Caco-2 (cell line): ENCODE measurements around the gene MYO18A. TPM values are rescaled to one million over a fixed set of nuclear protein-coding genes. Genes with fewer than 3 reads are reported as not detected.
"Not testable (repeated sequence)": the region's sequence is repeated elsewhere in the genome, so short reads cannot be mapped to it uniquely, and the experiment has no call there.

Source experiments
- BruUV-seq: library from RNA; stranded (reverse); fragments of 400-500 nt; replicated peaks from 2 replicates; lab custom pipeline; 2021; lab: Mats Ljungman, UMichigan
- CTCF ChIA-PET: fragments of 300-600 bp; sonication (Branson Sonifier 250); formaldehyde crosslinking; loops from one replicate; lab custom pipeline; 2022; ENCODE audit warnings: antibody characterized with exemption; lab: Charles Lee
- POLR2A ChIA-PET: fragments of 300-600 bp; sonication (Branson Sonifier 250); formaldehyde crosslinking; loops from one replicate; lab custom pipeline; 2022; ENCODE audit warnings: antibody characterized with exemption; lab: Charles Lee
- DNase-seq, 2 experiments: peaks; one replicate each; pipeline versions ENCODE4 v3.0.0 to v3.0.0-alpha.2; 2020 to 2022
- H3K27me3 ChIP-seq: replicated peaks from 2 replicates; pipeline ENCODE4 v1.6.0; 2011; ENCODE audit warnings: low read length; ENCODE audit not compliant: control insufficient read depth, insufficient read depth
- H3K36me3 ChIP-seq: 2 replicates; pipeline ENCODE4 v1.5.1; 2011; ENCODE audit warnings: low read length; ENCODE audit not compliant: control insufficient read depth, insufficient read depth
- H3K4me1 ChIP-seq: fragments of 250-450 bp; sonication (Bioruptor Pico); 2 replicates; pipeline ENCODE4 v1.5.1; 2020; ENCODE audit warnings: mild to moderate bottlenecking
- H3K4me3 ChIP-seq: 2 replicates; pipeline ENCODE4 v1.5.1; 2011; ENCODE audit warnings: low read depth, mild to moderate bottlenecking, control low read depth, low read length
- H3K9me3 ChIP-seq: fragments of 250-450 bp; sonication (Bioruptor Pico); 2 replicates; pipeline ENCODE4 v1.5.1; 2020; ENCODE audit warnings: mild to moderate bottlenecking, moderate library complexity
- H3K27ac Mint-ChIP-seq: one replicate; pipeline ENCODE4 v1.8.0; 2022; ENCODE audit warnings: mixed read lengths; ENCODE audit not compliant: unreplicated experiment
- H3K27me3 Mint-ChIP-seq: one replicate; pipeline ENCODE4 v1.8.0; 2022; ENCODE audit warnings: mixed read lengths; ENCODE audit not compliant: insufficient read depth, unreplicated experiment
- H3K36me3 Mint-ChIP-seq: one replicate; pipeline ENCODE4 v1.8.0; 2022; ENCODE audit warnings: mild to moderate bottlenecking, mixed read lengths; ENCODE audit not compliant: insufficient read depth, unreplicated experiment
- H3K4me1 Mint-ChIP-seq: one replicate; pipeline ENCODE4 v1.8.0; 2022; ENCODE audit warnings: low read depth, mixed read lengths; ENCODE audit not compliant: unreplicated experiment
- H3K4me3 Mint-ChIP-seq: one replicate; pipeline ENCODE4 v1.8.0; 2022; ENCODE audit warnings: mild to moderate bottlenecking, moderate library complexity, mixed read lengths; ENCODE audit not compliant: unreplicated experiment
- H3K9me3 Mint-ChIP-seq: one replicate; pipeline ENCODE4 v1.8.0; 2022; ENCODE audit warnings: mixed read lengths; ENCODE audit not compliant: unreplicated experiment
- CTCF ChIP-seq, 2 experiments: fragments of 200-600 bp in 1 of 2; IDR thresholded peaks; 1 replicate in 1 of 2; 2 replicates in 1 of 2; pipeline versions ENCODE4 v1.5.1 to v1.8.0; 2011 to 2022; ENCODE audit warnings: antibody characterized with exemption in 1 of 2, control low read depth in 1 of 2, inconsistent platforms in 1 of 2, low read depth in 1 of 2, low read length in 1 of 2, mild to moderate bottlenecking in 1 of 2, moderate library complexity in 1 of 2; ENCODE audit not compliant: insufficient read depth in 1 of 2, severe bottlenecking in 1 of 2, unreplicated experiment in 1 of 2
- intact Hi-C: fragments of 100-400 bp; cut with micrococcal nuclease; formaldehyde crosslinking; loops from one replicate; pipeline ENCODE4 v1.10.0; 2022; ENCODE audit not compliant: unreplicated experiment
- total RNA-seq: library from RNA; stranded (reverse); gene quantifications from 2 replicates; pipeline ENCODE4 v1.2.3, GENCODE V29; 2022

The MYO18A gene
- total RNA-seq, 1 experiment from 2014 or later, result 47.1 TPM

- no peaks in the 10 kb centered on the region for H3K4me1 ChIP-seq
- DNase-seq, result no peak
- no peaks in the 10 kb centered on the region for H3K9me3 ChIP-seq
- intact Hi-C loops, result no loop called here
- Mint-ChIP-seq H3K4me3 (no peak overlapping the region), H3K27me3 (no peaks in the 10 kb centered on the region), H3K4me1 (no peaks in the 10 kb centered on the region), H3K27ac (no peak overlapping the region), H3K36me3 (no peaks in the 10 kb centered on the region), H3K9me3 (no peaks in the 10 kb centered on the region)
- H3K4me3 ChIP-seq, result no peak overlapping the region
- no peaks in the 10 kb centered on the region for H3K27me3 ChIP-seq
- TF ChIP-seq CTCF (IDR thresholded peaks at IDR 0.05; ENCODE audit: insufficient read depth in 1 of 2, low read depth in 1 of 2, low read length in 1 of 2, severe bottlenecking in 1 of 2, unreplicated experiment in 1 of 2), result no peak
- ChIA-PET CTCF (interaction anchor here (0.7 to 2.0 kb wide), 2 partner anchors 54 to 60 kb away, joined by 3 to 10 read pairs; no protein-coding TSS in a partner anchor), POLR2A (no interaction called here)
- H3K36me3 ChIP-seq, result no peaks in the 10 kb centered on the region
- BruUV-seq, result no TSS peak
These were observed 28.9 kb upstream of the MYO18A start for GRCh38 chr17:29209073-29209472.

DNA sequence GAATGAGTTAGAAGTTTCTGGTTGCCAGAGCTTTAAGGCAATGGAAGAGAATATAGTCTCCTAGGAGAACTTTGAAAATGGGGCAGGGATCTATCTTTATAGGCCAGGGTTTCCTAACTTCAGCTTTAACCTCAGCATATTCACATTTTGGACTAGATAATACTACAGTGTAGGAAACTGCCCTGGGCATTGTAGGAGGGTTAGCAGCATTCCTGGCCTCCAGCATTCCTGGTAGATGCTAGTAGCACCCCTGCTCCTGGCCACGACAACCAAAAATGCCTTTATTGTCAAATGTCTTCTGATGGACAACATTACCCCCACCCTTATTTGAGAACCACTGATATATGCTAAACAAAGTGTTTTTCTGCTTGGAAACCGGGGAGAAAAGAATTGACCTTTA is 27.8 kb upstream of the MYO18A start:
- H3K4me1 Mint-ChIP-seq, result no peaks in the 10 kb centered on the region
- CTCF ChIA-PET, result interaction anchor here (0.9 to 1.4 kb wide), 3 partner anchors 12 to 59 kb away, joined by 3 to 6 read pairs (median 4); no protein-coding TSS in a partner anchor
- H3K4me3 ChIP-seq, result no peak overlapping the region
- H3K36me3 Mint-ChIP-seq, result no peaks in the 10 kb centered on the region
- H3K27me3 Mint-ChIP-seq, result no peaks in the 10 kb centered on the region
- no peaks in the 10 kb centered on the region for H3K27me3 ChIP-seq
- no peaks in the 10 kb centered on the region for H3K36me3 ChIP-seq
- POLR2A ChIA-PET, result no interaction called here
- no peaks in the 10 kb centered on the region for H3K9me3 ChIP-seq
- H3K4me1 ChIP-seq, result no peaks in the 10 kb centered on the region
- no peaks in the 10 kb centered on the region for H3K9me3 Mint-ChIP-seq
- H3K4me3 Mint-ChIP-seq, result no peak overlapping the region
- TF ChIP-seq CTCF (IDR thresholded peaks at IDR 0.05; ENCODE audit: insufficient read depth in 1 of 2, low read depth in 1 of 2, low read length in 1 of 2, severe bottlenecking in 1 of 2, unreplicated experiment in 1 of 2), result no peak
- no peak overlapping the region for H3K27ac Mint-ChIP-seq
- no peak for DNase-seq
- intact Hi-C loops, result no loop called here
- BruUV-seq, result no TSS peak

DNA sequence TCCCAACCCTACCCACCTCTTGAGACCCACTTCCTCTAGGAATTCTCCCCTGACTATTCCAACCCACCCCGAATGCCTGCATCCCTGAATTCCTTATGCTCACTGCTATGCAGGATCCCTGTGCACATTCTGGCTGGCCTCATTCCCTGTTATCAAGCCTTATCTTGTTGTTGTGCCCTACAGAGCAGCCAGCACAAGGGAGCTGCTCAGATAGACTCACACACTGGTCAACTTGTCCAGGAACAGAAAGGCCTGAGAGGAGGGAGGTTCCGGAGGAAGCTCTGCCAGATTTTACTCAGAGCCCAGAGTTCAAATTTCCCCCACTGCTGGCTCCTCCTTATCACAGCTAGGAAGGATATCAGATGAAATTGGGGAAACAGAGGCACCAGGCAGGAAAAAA is 24.8 kb upstream of the MYO18A start:
- H3K4me3 Mint-ChIP-seq, result no peak overlapping the region
- TF ChIP-seq CTCF (IDR thresholded peaks at IDR 0.05; ENCODE audit: insufficient read depth in 1 of 2, low read depth in 1 of 2, low read length in 1 of 2, severe bottlenecking in 1 of 2, unreplicated experiment in 1 of 2), result no peak
- Histone ChIP-seq H3K4me3 (no peak overlapping the region), H3K27me3 (no peaks in the 10 kb centered on the region), H3K36me3 (no peaks in the 10 kb centered on the region), H3K4me1 (no peaks in the 10 kb centered on the region), H3K9me3 (no peaks in the 10 kb centered on the region)
- peaks cover 5% of the 10 kb centered on the region for H3K27me3 Mint-ChIP-seq
- H3K4me1 Mint-ChIP-seq, result peaks cover 5% of the 10 kb centered on the region
- ChIA-PET POLR2A (no interaction called here), CTCF (interaction anchor here (0.6 kb wide), 2 partner anchors 25 to 161 kb away, joined by 3 read pairs; partner anchors contain the start of gene MYO18A)
- no peaks in the 10 kb centered on the region for H3K36me3 Mint-ChIP-seq
- intact Hi-C loops, result no loop called here
- H3K9me3 Mint-ChIP-seq, result no peaks in the 10 kb centered on the region
- H3K27ac Mint-ChIP-seq, result no peak overlapping the region
- no TSS peak for BruUV-seq
- no peak for DNase-seq

- H3K9me3 Mint-ChIP-seq, H3K4me3 ChIP-seq, H3K36me3 Mint-ChIP-seq, H3K9me3 ChIP-seq, BruUV-seq, DNase-seq, H3K27me3 Mint-ChIP-seq, H3K4me1 Mint-ChIP-seq, H3K27ac Mint-ChIP-seq, H3K27me3 ChIP-seq, CTCF ChIA-PET, H3K4me1 ChIP-seq, H3K4me3 Mint-ChIP-seq, POLR2A ChIA-PET, intact Hi-C loops, H3K36me3 ChIP-seq: not testable (repeated sequence)
These were observed 24.0 kb upstream of the MYO18A start for GRCh38 chr17:29204068-29204804.
